Left ventricle myocardium inferior (tissue), 1 donor: ENCODE results near the gene HS6ST2. TPM values are rescaled to one million over a fixed set of nuclear protein-coding genes. Genes with fewer than 3 reads are reported as not detected.

ENCODE experiments used
- DNase-seq: peaks from one replicate; pipeline ENCODE4 v3.0.0-alpha.2; 2020
- H3K27ac ChIP-seq: fragments of 200-600 bp; replicated peaks from 2 replicates; pipeline ENCODE4 v1.8.0; 2021
- H3K27me3 ChIP-seq: fragments of 200-600 bp; 2 replicates; pipeline ENCODE4 v1.8.0; 2021; ENCODE audit warnings: low read depth
- H3K36me3 ChIP-seq: fragments of 200-600 bp; 2 replicates; pipeline ENCODE4 v1.8.0; 2021
- H3K4me1 ChIP-seq: fragments of 200-600 bp; 2 replicates; pipeline ENCODE4 v1.8.0; 2021
- H3K4me3 ChIP-seq: fragments of 200-600 bp; 2 replicates; pipeline ENCODE4 v1.8.0; 2021; ENCODE audit warnings: mild to moderate bottlenecking, moderate library complexity
- H3K9me3 ChIP-seq: fragments of 200-600 bp; replicated peaks from 2 replicates; pipeline ENCODE4 v1.8.0; 2021
- intact Hi-C: fragments of 100-400 bp; cut with micrococcal nuclease; formaldehyde crosslinking; loops from one replicate; pipeline ENCODE4 v1.11.0; 2022
- total RNA-seq: library from RNA; stranded (reverse); fragmentation: NEBNext Ultra II Directional; extraction: Animal tissue kit (Norgen Biotek cat#: 25700); gene quantifications from one replicate; pipeline ENCODE4 v1.2.1, GENCODE V29; 2021
- TF ChIP-seq, protein P1 (sequence below): fragments of 200-600 bp; IDR thresholded peaks from 2 replicates; pipeline ENCODE4 v1.8.0; 2021; ENCODE audit warnings: antibody characterized with exemption, mild to moderate bottlenecking, borderline replicate concordance
- donor health status: DM: no; HTN: yes; CAD: no; lungs with severe emphysema.

Gene HS6ST2
- total RNA-seq, 1 donor from 2014 or later, result 0.19 TPM

- H3K27me3 ChIP-seq, result peaks cover under 1% of the 10 kb centered on the region
- TF ChIP-seq, protein P1, sequence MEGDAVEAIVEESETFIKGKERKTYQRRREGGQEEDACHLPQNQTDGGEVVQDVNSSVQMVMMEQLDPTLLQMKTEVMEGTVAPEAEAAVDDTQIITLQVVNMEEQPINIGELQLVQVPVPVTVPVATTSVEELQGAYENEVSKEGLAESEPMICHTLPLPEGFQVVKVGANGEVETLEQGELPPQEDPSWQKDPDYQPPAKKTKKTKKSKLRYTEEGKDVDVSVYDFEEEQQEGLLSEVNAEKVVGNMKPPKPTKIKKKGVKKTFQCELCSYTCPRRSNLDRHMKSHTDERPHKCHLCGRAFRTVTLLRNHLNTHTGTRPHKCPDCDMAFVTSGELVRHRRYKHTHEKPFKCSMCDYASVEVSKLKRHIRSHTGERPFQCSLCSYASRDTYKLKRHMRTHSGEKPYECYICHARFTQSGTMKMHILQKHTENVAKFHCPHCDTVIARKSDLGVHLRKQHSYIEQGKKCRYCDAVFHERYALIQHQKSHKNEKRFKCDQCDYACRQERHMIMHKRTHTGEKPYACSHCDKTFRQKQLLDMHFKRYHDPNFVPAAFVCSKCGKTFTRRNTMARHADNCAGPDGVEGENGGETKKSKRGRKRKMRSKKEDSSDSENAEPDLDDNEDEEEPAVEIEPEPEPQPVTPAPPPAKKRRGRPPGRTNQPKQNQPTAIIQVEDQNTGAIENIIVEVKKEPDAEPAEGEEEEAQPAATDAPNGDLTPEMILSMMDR, result no peak
- DNase-seq, result no peak
- H3K27ac ChIP-seq, result no peak overlapping the region
- intact Hi-C loops, result no loop called here
- H3K4me1 ChIP-seq, result no peaks in the 10 kb centered on the region
- H3K9me3 ChIP-seq, result no peaks in the 10 kb centered on the region
- no peak overlapping the region for H3K4me3 ChIP-seq
- H3K36me3 ChIP-seq, result no peaks in the 10 kb centered on the region
Observed at GRCh38 chrX:132732236-132732635, 226.2 kb downstream of the HS6ST2 start.

DNA sequence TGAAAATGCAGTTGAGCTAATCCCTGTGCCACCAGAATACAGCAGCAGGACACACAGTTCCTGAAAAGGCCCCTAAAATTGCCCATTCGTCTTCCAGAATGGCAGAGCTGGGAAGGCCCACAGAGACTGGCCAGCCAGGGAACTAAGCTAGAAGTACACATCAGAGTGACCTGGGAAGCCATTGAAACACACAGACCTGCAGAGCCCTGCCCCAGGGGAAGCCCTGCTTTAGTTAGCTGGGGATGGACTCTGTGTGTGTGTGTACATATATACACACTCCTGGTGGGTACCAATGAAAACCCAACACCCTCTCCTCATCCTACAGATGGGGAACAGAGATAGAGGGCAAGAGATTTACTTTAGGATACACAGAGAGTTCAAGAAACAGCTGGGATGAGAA, 227.7 kb downstream of the HS6ST2 start:
- Histone ChIP-seq H3K27ac (no peak overlapping the region), H3K9me3 (no peaks in the 10 kb centered on the region), H3K36me3 (no peaks in the 10 kb centered on the region), H3K27me3 (no peaks in the 10 kb centered on the region), H3K4me1 (no peaks in the 10 kb centered on the region), H3K4me3 (no peak overlapping the region)
- TF ChIP-seq, protein P1, result no peak
- intact Hi-C loops, result no loop called here
- DNase-seq, result no peak

- TF ChIP-seq, protein P1, result no peak
Observed at GRCh38 chrX:132730266-132730665, 228.2 kb downstream of the HS6ST2 start.

GRCh38 chrX:132728296-132728695, 230.1 kb downstream of the HS6ST2 start:
- no peak for DNase-seq

More at GRCh38 chrX:132730266-132730665, 228.2 kb downstream of the HS6ST2 start:
- DNase-seq, result no peak
- no peaks in the 10 kb centered on the region for H3K27me3 ChIP-seq
- H3K36me3 ChIP-seq, result no peaks in the 10 kb centered on the region
- intact Hi-C loops, result no loop called here
- no peaks in the 10 kb centered on the region for H3K4me1 ChIP-seq
- no peak overlapping the region for H3K27ac ChIP-seq
- no peak overlapping the region for H3K4me3 ChIP-seq
- no peaks in the 10 kb centered on the region for H3K9me3 ChIP-seq

GRCh38 chrX:132718431-132718958, 239.9 kb downstream of the HS6ST2 start:
- H3K36me3 ChIP-seq, result no peaks in the 10 kb centered on the region
- intact Hi-C loops, result no loop called here
- H3K9me3 ChIP-seq, result no peaks in the 10 kb centered on the region
- TF ChIP-seq, protein P1, result no peak
- H3K4me1 ChIP-seq, result no peaks in the 10 kb centered on the region
- no peak for DNase-seq
- no peak overlapping the region for H3K27ac ChIP-seq
- no peaks in the 10 kb centered on the region for H3K27me3 ChIP-seq
- no peak overlapping the region for H3K4me3 ChIP-seq

More at GRCh38 chrX:132728296-132728695, 230.1 kb downstream of the HS6ST2 start:
- Histone ChIP-seq H3K9me3 (peaks cover 5% of the 10 kb centered on the region), H3K4me3 (no peak overlapping the region), H3K27me3 (no peaks in the 10 kb centered on the region), H3K36me3 (no peaks in the 10 kb centered on the region), H3K4me1 (no peaks in the 10 kb centered on the region), H3K27ac (no peak overlapping the region)
- TF ChIP-seq, protein P1, result no peak
- intact Hi-C loops, result no loop called here

- TF ChIP-seq, protein P1, result no peak
- Histone ChIP-seq H3K27ac (no peak overlapping the region), H3K4me3 (no peak overlapping the region), H3K4me1 (no peaks in the 10 kb centered on the region), H3K27me3 (no peaks in the 10 kb centered on the region), H3K9me3 (no peaks in the 10 kb centered on the region), H3K36me3 (no peaks in the 10 kb centered on the region)
- intact Hi-C loops, result no loop called here
- DNase-seq, result no peak
Observed at GRCh38 chrX:132716006-132716405, 242.4 kb downstream of the HS6ST2 start.
